K562 (cell line): ENCODE results near the gene APBA2. TPM values are rescaled to one million over a fixed set of nuclear protein-coding genes. Genes with fewer than 3 reads are reported as not detected.

Source experiments
- ATAC-seq: fragments of 200-7000 bp; cut with Tn5 transposase; 3 replicates; pipeline ENCODE4 v1.9.1; 2020; ENCODE audit warnings: moderate library complexity
- BruUV-seq: library from RNA; stranded (reverse); fragments of 400-500 nt; replicated peaks from 2 replicates; lab custom pipeline; 2021; lab: Mats Ljungman, UMichigan
- CTCF ChIA-PET: fragments of 300-600 bp; formaldehyde crosslinking; extraction: SDS; loops from one replicate; lab custom pipeline; 2021; ENCODE audit warnings: low intra/inter-chr PET ratio; lab: Yijun Ruan, JAX
- POLR2A ChIA-PET: fragments of 300-600, 350-650 bp; sonication (Branson Sonifier 250); formaldehyde crosslinking; extraction: SDS; loops from one replicate; lab custom pipeline; 2021; ENCODE audit warnings: antibody characterized with exemption, inconsistent platforms; lab: Yijun Ruan, JAX
- DNase-seq, 4 experiments: peaks; one replicate each; pipeline versions ENCODE4 v3.0.0 to v3.0.0-alpha.2; 2011 to 2018; ENCODE audit warnings: low spot score in 3 of 4, mixed read lengths in 3 of 4; ENCODE audit errors: extremely low read depth in 1 of 4
- FAIRE-seq: peaks from 2 replicates; lab custom pipeline; 2011; peaks lifted over from hg19 to GRCh38; lab: Jason Lieb, UNC
- H2AFZ ChIP-seq: 2 replicates; pipeline ENCODE4 v1.6.0; 2011; ENCODE audit warnings: low read depth, low read length, control low read depth, inconsistent platforms
- H3K27ac ChIP-seq: fragments of 200-600 bp; 3 replicates; pipeline ENCODE4 v1.8.0; 2011; ENCODE audit warnings: low read depth, mild to moderate bottlenecking, control low read depth, inconsistent platforms, low read length, moderate library complexity, mixed read lengths; ENCODE audit errors: extremely low read depth
- H3K27me3 ChIP-seq, 2 experiments: fragments of 300-600 bp in 1 of 2; 2 replicates in 1 of 2; 3 replicates in 1 of 2; pipeline versions ENCODE4 v1.6.0 to v1.8.0; 2011; ENCODE audit warnings: inconsistent platforms in 2 of 2, low read length in 2 of 2, mild to moderate bottlenecking in 1 of 2, mixed read lengths in 1 of 2, moderate library complexity in 1 of 2; ENCODE audit not compliant: control insufficient read depth in 2 of 2, insufficient read depth in 2 of 2
- H3K36me3 ChIP-seq: fragments of 300-600 bp; 3 replicates; pipeline ENCODE4 v1.8.0; 2011; ENCODE audit warnings: mild to moderate bottlenecking, low read length, inconsistent platforms; ENCODE audit not compliant: control insufficient read depth, insufficient read depth
- H3K4me1 ChIP-seq, 2 experiments: fragments of 200-600 bp in 1 of 2; replicated peaks in 1 of 2; 2 replicates in 1 of 2; 3 replicates in 1 of 2; pipeline versions ENCODE4 v1.5.1 to v1.8.0; 2011; ENCODE audit warnings: inconsistent platforms in 2 of 2, low read length in 2 of 2, mild to moderate bottlenecking in 1 of 2, mixed read lengths in 1 of 2, moderate library complexity in 1 of 2; ENCODE audit not compliant: control insufficient read depth in 2 of 2, insufficient read depth in 2 of 2
- H3K4me2 ChIP-seq: 2 replicates; pipeline ENCODE4 v1.6.1; 2011; ENCODE audit warnings: low read length, control low read depth, inconsistent platforms, mixed read lengths; ENCODE audit not compliant: insufficient read depth
- H3K4me3 ChIP-seq: fragments of 200-600 bp; sonication (generic), shearing (Covaris generic); 2 replicates; pipeline ENCODE4 v1.5.1; 2016; ENCODE audit warnings: control low read depth, inconsistent platforms
- H3K79me2 ChIP-seq: fragments of 200-600 bp; 3 replicates; pipeline ENCODE4 v1.8.0; 2011; ENCODE audit warnings: low read length, inconsistent platforms; ENCODE audit not compliant: control insufficient read depth, insufficient read depth
- H3K9ac ChIP-seq, 2 experiments: 2 replicates each; pipeline versions ENCODE4 v1.6.0 to v1.6.1; 2011; ENCODE audit warnings: low read depth in 2 of 2, low read length in 2 of 2, control low read depth in 1 of 2, inconsistent platforms in 1 of 2, mild to moderate bottlenecking in 1 of 2, mixed read lengths in 1 of 2; ENCODE audit not compliant: insufficient read depth in 1 of 2
- H3K9me1 ChIP-seq: one replicate; pipeline ENCODE4 v1.6.0; 2011; ENCODE audit warnings: inconsistent platforms, mild to moderate bottlenecking, low read length, moderate library complexity; ENCODE audit not compliant: control insufficient read depth, insufficient read depth
- H3K9me3 ChIP-seq: replicated peaks from 2 replicates; pipeline ENCODE4 v1.5.1; 2011; ENCODE audit warnings: low read depth, low read length, inconsistent platforms; ENCODE audit not compliant: control insufficient read depth, insufficient read depth
- H4K20me1 ChIP-seq: replicated peaks from 2 replicates; pipeline ENCODE4 v1.6.1; 2011; ENCODE audit warnings: low read length, inconsistent platforms, mixed read lengths; ENCODE audit not compliant: control insufficient read depth, insufficient read depth
- ARID1B ChIP-seq: fragments of 450-650 bp; IDR thresholded peaks from 2 replicates; pipeline ENCODE4 v1.6.1; 2016; ENCODE audit warnings: antibody characterized with exemption, mild to moderate bottlenecking, inconsistent platforms
- ATF7 ChIP-seq: fragments of 450-650 bp; IDR thresholded peaks from 2 replicates; pipeline ENCODE4 v1.7.1; 2014; ENCODE audit warnings: mild to moderate bottlenecking, moderate library complexity
- CREB3 ChIP-seq: fragments of 450-650 bp; conservative IDR thresholded peaks from 2 replicates; pipeline ENCODE4 v1.6.1; 2016; ENCODE audit warnings: missing genetic modification characterization, low read depth, mild to moderate bottlenecking, missing compliant biosample characterization, moderate library complexity
- CUX1 ChIP-seq: fragments of 200-800 bp; sonication (Bioruptor generic); IDR thresholded peaks from 2 replicates; pipeline ENCODE4 v1.6.1; 2016; ENCODE audit warnings: missing genetic modification characterization, missing compliant biosample characterization
- EP300 ChIP-seq: IDR thresholded peaks from 2 replicates; pipeline ENCODE4 v1.6.1; 2012; ENCODE audit warnings: low read length, improper control_type of control experiment
- ETV6 ChIP-seq, 3 experiments: fragments of 150-350 bp in 1 of 3; sonication (generic) in 1 of 3; formaldehyde crosslinking in 1 of 3; IDR thresholded peaks; 2 replicates each; pipeline versions ENCODE4 v1.6.1 to v1.8.0; 2014 to 2022; ENCODE audit warnings: borderline replicate concordance in 2 of 3, low read depth in 2 of 3, antibody characterized with exemption in 1 of 3, low read length in 1 of 3, mild to moderate bottlenecking in 1 of 3, missing genetic modification reagents in 1 of 3
- LEF1 ChIP-seq: fragments of 450-650 bp; IDR thresholded peaks from 2 replicates; pipeline ENCODE4 v1.6.1; 2016; ENCODE audit warnings: mild to moderate bottlenecking
- MYNN ChIP-seq, 2 experiments: sonication (generic); formaldehyde crosslinking in 1 of 2; IDR thresholded peaks; 2 replicates each; pipeline versions ENCODE4 v1.5.0 to v1.6.1; 2016 to 2020; ENCODE audit warnings: antibody characterized with exemption in 1 of 2, missing genetic modification reagents in 1 of 2
- RAD21 ChIP-seq, 2 experiments: fragments of 250-450 bp in 1 of 2; fragments of 450-650 bp in 1 of 2; sonication (Bioruptor Pico) in 1 of 2; formaldehyde crosslinking in 1 of 2; IDR thresholded peaks in 1 of 2; conservative IDR thresholded peaks in 1 of 2; 2 replicates each; pipeline versions ENCODE4 v1.4.0 to v1.8.0; 2020 to 2022; ENCODE audit warnings: mild to moderate bottlenecking in 2 of 2, moderate library complexity in 1 of 2
- WHSC1 ChIP-seq: IDR thresholded peaks from one replicate; pipeline ENCODE4 v1.6.1; 2012; ENCODE audit warnings: low read length, control low read depth, inconsistent platforms
- ZBTB7A ChIP-seq: IDR thresholded peaks from 2 replicates; pipeline ENCODE4 v1.6.1; 2011; ENCODE audit warnings: low read depth, mild to moderate bottlenecking, low read length, moderate library complexity, borderline replicate concordance; ENCODE audit not compliant: control insufficient read depth
- ZNF24 ChIP-seq: fragments of 450-650 bp; IDR thresholded peaks from 2 replicates; pipeline ENCODE4 v1.6.1; 2016
- WGBS: fragments of 100-300 bp; shearing (Covaris generic); methylation state at CpG from one replicate; pipeline ENCODE4 v1.1.6; 2016; ENCODE audit warnings: low coverage, mixed read lengths; ENCODE audit not compliant: insufficient coverage; ENCODE audit errors: missing lambda C conversion rate; 5-methylcytosine and 5-hydroxymethylcytosine counted together
- in situ Hi-C: fragments of 300-500 bp; cut with MboI; formaldehyde crosslinking; loops from 4 replicates; pipeline ENCODE4 v1.15.0; 2018; ENCODE audit warnings: inconsistent platforms, mixed read lengths
- intact Hi-C: fragments of 100-400 bp; cut with micrococcal nuclease; formaldehyde crosslinking; loops from 2 replicates; pipeline ENCODE4 v1.14.2; 2022
- polyA plus RNA-seq, 8 experiments: library from polyadenylated mRNA; depleted of rRNA in 4 of 8; stranded (reverse) in 5 of 8; unstranded in 3 of 8; fragments of >200 nt; fragmentation: Nextera tagmentation in 2 of 8; fragmentation: Illumina TruSeq in 1 of 8; extraction: Ambion mirVana in 2 of 8; extraction: Trizol in 1 of 8; gene quantifications; 2 replicates each; pipeline versions ENCODE4 v1.2.1 to v1.2.3, GENCODE V29; 2011 to 2014; ENCODE audit warnings: inconsistent platforms in 1 of 8, missing spikeins in 1 of 8
- total RNA-seq, 7 experiments: library from RNA; depleted of rRNA in 6 of 7; stranded (reverse); fragments of >200 nt in 6 of 7; fragmentation: Illumina TruSeq in 2 of 7; extraction: Trizol in 2 of 7; gene quantifications; 2 replicates each; pipeline versions ENCODE4 v1.2.1 to v1.2.3, GENCODE V29; 2011 to 2021; ENCODE audit warnings: low replicate concordance in 1 of 7

The APBA2 gene
- total and polyA plus RNA-seq, 9 of the 15 experiments (the other 6 are each of a cell fraction or from before 2014, with no cell fraction given), result 0.24 to 40.9 (median 25.2) TPM

- TF ChIP-seq CUX1 (CRISPR knock-in tag), result no peak
Observed at GRCh38 chr15:29066310-29066709, 180.5 kb downstream of the APBA2 start (continued).

- POLR2A ChIA-PET, result no interaction called here
- intact Hi-C loops, result no loop called here
- Histone ChIP-seq H3K9ac (no peak overlapping the region), H4K20me1 (peaks cover 37% of the 10 kb centered on the region), H2AFZ (no peak overlapping the region), H3K9me1 (no peaks in the 10 kb centered on the region), H3K4me1 (peaks cover 10 to 28% of the 10 kb centered on the region in 2 experiments), H3K4me3 (no peak overlapping the region), H3K27ac (no peak overlapping the region), H3K9me3 (0 out of 2 replicates have a peak, but pooled peaks cover 3% of the 10 kb centered on the region), H3K4me2 (no peak overlapping the region), H3K79me2 (peaks cover 8% of the 10 kb centered on the region; the same call in 2 of the 3 replicates), H3K36me3 (no peaks in the 10 kb centered on the region), H3K27me3 (no peaks in the 10 kb centered on the region)
- CTCF ChIA-PET, result no interaction called here
- TF ChIP-seq ZBTB7A (no peak), LEF1 (no peak), RAD21 (CRISPR knock-in tag; conservative IDR thresholded peaks at IDR 0.05 in 1 of 2, IDR thresholded peaks at IDR 0.05 in 1 of 2) (no peak), CREB3 (no peak), WHSC1 (no peak), ARID1B (no peak), EP300 (no peak), ETV6 (IDR thresholded peaks at IDR 0.05; ENCODE audit: borderline replicate concordance in 1 of 2, low read depth in 2 of 2, low read length in 1 of 2) (no peak), ETV6 (CRISPR knock-in tag; IDR thresholded peaks at IDR 0.05; ENCODE audit: borderline replicate concordance) (no peak), ZNF24 (no peak), ATF7 (no peak), MYNN (IDR thresholded peaks at IDR 0.05) (no peak), MYNN (CRISPR knock-in tag; IDR thresholded peaks at IDR 0.05) (no peak)
- FAIRE-seq (no peak), ATAC-seq (no peak), DNase-seq (no peak)
- BruUV-seq, result no TSS peak
- in situ Hi-C loops, result no loop called here
- WGBS, result 71% methylated on average over 2 of the region's 2 CpGs
Observed at GRCh38 chr15:29066838-29067237, 181.1 kb downstream of the APBA2 start.
